GM23338 (cell line): Measurements from ENCODE around the gene RYR2. TPM values are rescaled to one million over a fixed set of nuclear protein-coding genes. Genes with fewer than 3 reads are reported as not detected.

Source experiments
- ATAC-seq: fragments of 200-7000 bp; cut with Tn5 transposase; 3 replicates; pipeline ENCODE4 v1.9.1; 2020
- DNase-seq: peaks from one replicate; pipeline ENCODE4 v3.0.0-alpha.2; 2015; ENCODE audit warnings: low spot score
- H2AFZ ChIP-seq: fragments of 200-600 bp; sonication (generic); 2 replicates; pipeline ENCODE4 v1.8.0; 2016; ENCODE audit warnings: antibody characterized with exemption, mild to moderate bottlenecking, moderate library complexity
- H3F3A ChIP-seq: fragments of 200-600 bp; sonication (generic); replicated peaks from 2 replicates; pipeline ENCODE4 v1.8.0; 2017; ENCODE audit warnings: antibody characterized with exemption, mixed run types, low read depth
- H3K27ac ChIP-seq: fragments of 200-600 bp; sonication (generic); 2 replicates; pipeline ENCODE4 v1.6.1; 2016; ENCODE audit warnings: low read depth
- H3K27me3 ChIP-seq: fragments of 200-600 bp; sonication (generic); 2 replicates; pipeline ENCODE4 v1.8.0; 2016; ENCODE audit warnings: mild to moderate bottlenecking, mixed run types, moderate library complexity; ENCODE audit not compliant: insufficient read depth
- H3K36me3 ChIP-seq: fragments of 200-600 bp; sonication (generic); 2 replicates; pipeline ENCODE4 v1.8.0; 2016; ENCODE audit warnings: mild to moderate bottlenecking; ENCODE audit not compliant: insufficient read depth
- H3K4me1 ChIP-seq: fragments of 200-600 bp; sonication (generic); 2 replicates; pipeline ENCODE4 v1.8.0; 2016; ENCODE audit warnings: mild to moderate bottlenecking, moderate library complexity; ENCODE audit not compliant: insufficient read depth
- H3K4me2 ChIP-seq: fragments of 200-600 bp; sonication (generic); 2 replicates; pipeline ENCODE4 v1.7.1; 2017; ENCODE audit warnings: mixed run types
- H3K4me3 ChIP-seq: fragments of 200-600 bp; sonication (generic); 2 replicates; pipeline ENCODE4 v1.6.1; 2016; ENCODE audit warnings: mixed run types
- H3K79me2 ChIP-seq: fragments of 200-600 bp; sonication (generic); replicated peaks from 2 replicates; pipeline ENCODE4 v1.8.0; 2017; ENCODE audit warnings: mild to moderate bottlenecking; ENCODE audit not compliant: insufficient read depth
- H3K9me2 ChIP-seq: fragments of 200-600 bp; sonication (generic); 2 replicates; pipeline ENCODE4 v1.8.0; 2017; ENCODE audit not compliant: insufficient read depth
- H4K20me1 ChIP-seq: fragments of 200-600 bp; sonication (generic); replicated peaks from 2 replicates; pipeline ENCODE4 v1.8.0; 2017; ENCODE audit warnings: mild to moderate bottlenecking; ENCODE audit not compliant: insufficient read depth
- H3K27ac Mint-ChIP-seq: 2 replicates; pipeline ENCODE4 v1.8.0; 2020; ENCODE audit warnings: inconsistent platforms, mild to moderate bottlenecking, moderate library complexity, mixed read lengths
- H3K27me3 Mint-ChIP-seq: 3 replicates; pipeline ENCODE4 v1.8.0; 2022; ENCODE audit warnings: low read depth, mild to moderate bottlenecking, moderate library complexity, mixed read lengths, inconsistent platforms; ENCODE audit not compliant: insufficient read depth, poor library complexity
- H3K36me3 Mint-ChIP-seq: 3 replicates; pipeline ENCODE4 v1.8.0; 2021; ENCODE audit warnings: low read depth, mild to moderate bottlenecking, inconsistent platforms, moderate library complexity, mixed read lengths
- H3K4me1 Mint-ChIP-seq: 3 replicates; pipeline ENCODE4 v1.8.0; 2020; ENCODE audit warnings: mild to moderate bottlenecking, inconsistent platforms, mixed read lengths
- H3K4me3 Mint-ChIP-seq: 3 replicates; pipeline ENCODE4 v1.8.0; 2021; ENCODE audit warnings: moderate library complexity, mild to moderate bottlenecking, inconsistent platforms, mixed read lengths
- H3K9me3 Mint-ChIP-seq: 3 replicates; pipeline ENCODE4 v1.8.0; 2020; ENCODE audit warnings: moderate library complexity, mild to moderate bottlenecking, inconsistent platforms, mixed read lengths
- CTCF ChIP-seq, 2 experiments: fragments of 200-600 bp in 1 of 2; sonication (generic) in 1 of 2; conservative IDR thresholded peaks; 2 replicates each; pipeline versions ENCODE4 v1.5.1 to v1.6.1; 2016 to 2017; ENCODE audit warnings: antibody characterized with exemption in 2 of 2, low read depth in 2 of 2, mild to moderate bottlenecking in 2 of 2, moderate library complexity in 1 of 2
- EZH2 ChIP-seq: fragments of 200-600 bp; sonication (generic); IDR thresholded peaks from one replicate; pipeline ENCODE4 v1.8.0; 2017; ENCODE audit warnings: antibody characterized with exemption, mild to moderate bottlenecking, low read depth; ENCODE audit not compliant: unreplicated experiment
- EZH2phosphoT487 ChIP-seq: fragments of 200-600 bp; sonication (generic); IDR thresholded peaks from one replicate; pipeline ENCODE4 v1.8.1; 2018; ENCODE audit warnings: antibody characterized with exemption; ENCODE audit not compliant: unreplicated experiment
- JUNB ChIP-seq: IDR thresholded peaks from one replicate; pipeline ENCODE4 v1.6.1; 2016; ENCODE audit warnings: antibody characterized with exemption; ENCODE audit not compliant: unreplicated experiment
- POLR2AphosphoS5 ChIP-seq: IDR thresholded peaks from 2 replicates; pipeline ENCODE4 v1.6.1; 2016; ENCODE audit warnings: antibody characterized with exemption, low read depth
- REST ChIP-seq: IDR thresholded peaks from one replicate; pipeline ENCODE4 v1.6.1; 2018; ENCODE audit warnings: antibody characterized with exemption; ENCODE audit not compliant: unreplicated experiment
- STAT1 ChIP-seq: IDR thresholded peaks from one replicate; pipeline ENCODE4 v1.6.1; 2016; ENCODE audit warnings: antibody characterized with exemption; ENCODE audit not compliant: unreplicated experiment
- ZNF114 ChIP-seq: fragments of 250-450 bp; sonication (Bioruptor Pico); IDR thresholded peaks from 2 replicates; pipeline ENCODE4 v1.5.0; 2020; ENCODE audit warnings: mild to moderate bottlenecking, moderate library complexity
- ZNF462 ChIP-seq: fragments of 250-450 bp; sonication (Bioruptor Pico); IDR thresholded peaks from 2 replicates; pipeline ENCODE4 v1.5.0; 2020; ENCODE audit warnings: mild to moderate bottlenecking, moderate library complexity
- polyA plus RNA-seq: library from polyadenylated mRNA; unstranded; fragments of >200 nt; fragmentation: Nextera tagmentation; extraction: Ambion mirVana; gene quantifications from 2 replicates; pipeline ENCODE4 v1.2.1, GENCODE V29; 2016
- total RNA-seq: library from RNA; depleted of rRNA; stranded (reverse); fragments of >200 nt; shearing (Covaris generic); gene quantifications from 2 replicates; pipeline ENCODE4 v1.2.3, GENCODE V29; 2014
- TF ChIP-seq, protein P1 (sequence below): IDR thresholded peaks from 2 replicates; pipeline ENCODE4 v1.6.1; 2016; ENCODE audit warnings: antibody characterized with exemption

RYR2 gene
- total and polyA plus RNA-seq, 2 experiments from 2014 or later, result 8.9 to 10.0 TPM

DNA sequence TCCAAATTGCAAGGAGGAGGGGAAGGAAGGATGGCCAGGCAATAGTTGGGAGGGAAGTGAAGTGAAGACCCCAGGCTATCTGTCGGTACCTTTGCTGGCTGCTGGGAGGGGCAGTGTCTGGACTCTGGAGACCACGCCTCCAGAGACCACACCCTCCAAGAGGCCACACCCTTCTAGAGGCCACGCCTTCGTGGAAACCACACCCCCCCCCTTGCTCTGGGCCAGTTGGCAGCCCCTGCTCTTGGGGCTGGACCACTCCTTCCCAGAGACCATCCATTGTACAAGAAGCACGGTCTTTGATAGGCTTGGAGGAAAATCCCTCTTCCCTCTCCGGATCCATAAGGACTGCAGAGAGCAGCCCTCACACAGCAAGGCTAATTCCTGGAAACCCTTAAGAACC, 73.1 kb downstream of the RYR2 start:
- no peaks in the 10 kb centered on the region; the same call in 2 of the 3 replicates for H3K36me3 Mint-ChIP-seq
- H2AFZ ChIP-seq, result no peak overlapping the region
- H3K4me1 Mint-ChIP-seq, result no peaks in the 10 kb centered on the region; the same call in 2 of the 3 replicates
- H3K36me3 ChIP-seq, result no peaks in the 10 kb centered on the region
- H4K20me1 ChIP-seq, result no peaks in the 10 kb centered on the region
- no peaks in the 10 kb centered on the region for H3K27me3 Mint-ChIP-seq
- no peaks in the 10 kb centered on the region for H3F3A ChIP-seq
- no peak overlapping the region for H3K27ac Mint-ChIP-seq
- no peak for TF ChIP-seq CTCF (conservative IDR thresholded peaks at IDR 0.05; ENCODE audit: low read depth in 2 of 2)
- TF ChIP-seq REST, result no peak
- no peak for TF ChIP-seq ZNF462
- TF ChIP-seq EZH2, result no peak
- TF ChIP-seq ZNF114 (CRISPR knock-in tag), result no peak
- no peak for TF ChIP-seq STAT1
- TF ChIP-seq JUNB, result no peak
- no peak for TF ChIP-seq EZH2phosphoT487
- TF ChIP-seq POLR2AphosphoS5, result no peak
- TF ChIP-seq, protein P1, sequence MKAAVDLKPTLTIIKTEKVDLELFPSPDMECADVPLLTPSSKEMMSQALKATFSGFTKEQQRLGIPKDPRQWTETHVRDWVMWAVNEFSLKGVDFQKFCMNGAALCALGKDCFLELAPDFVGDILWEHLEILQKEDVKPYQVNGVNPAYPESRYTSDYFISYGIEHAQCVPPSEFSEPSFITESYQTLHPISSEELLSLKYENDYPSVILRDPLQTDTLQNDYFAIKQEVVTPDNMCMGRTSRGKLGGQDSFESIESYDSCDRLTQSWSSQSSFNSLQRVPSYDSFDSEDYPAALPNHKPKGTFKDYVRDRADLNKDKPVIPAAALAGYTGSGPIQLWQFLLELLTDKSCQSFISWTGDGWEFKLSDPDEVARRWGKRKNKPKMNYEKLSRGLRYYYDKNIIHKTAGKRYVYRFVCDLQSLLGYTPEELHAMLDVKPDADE, result no peak
- peak; percentile 61 for DNase-seq
- H3K9me2 ChIP-seq, result peaks cover 13% of the 10 kb centered on the region
- ATAC-seq, result peak; percentile 90
- no peak overlapping the region for H3K4me3 ChIP-seq
- H3K79me2 ChIP-seq, result peaks cover 36% of the 10 kb centered on the region; the same call in 1 of the 2 replicates
- H3K27me3 ChIP-seq, result no peaks in the 10 kb centered on the region
- H3K9me3 Mint-ChIP-seq, result no peaks in the 10 kb centered on the region
- no peak overlapping the region for H3K4me3 Mint-ChIP-seq
- H3K27ac ChIP-seq, result no peak overlapping the region
- no peaks in the 10 kb centered on the region; the same call in 1 of the 2 replicates for H3K4me1 ChIP-seq
- no peak overlapping the region for H3K4me2 ChIP-seq
